GM12874 (cell line): Measurements from ENCODE around the gene DNAH11.
A peak's percentile ranks its signal among the peaks of the same experiment; 100 is the strongest.

Experiments used
- TF ChIP-seq, protein P1 (sequence below): IDR thresholded peaks from 2 replicates; pipeline ENCODE4 v1.5.1; 2011; ENCODE audit warnings: low read depth, mild to moderate bottlenecking, control low read depth, low read length, moderate library complexity; ENCODE audit not compliant: insufficient read depth

The DNAH11 gene

DNA sequence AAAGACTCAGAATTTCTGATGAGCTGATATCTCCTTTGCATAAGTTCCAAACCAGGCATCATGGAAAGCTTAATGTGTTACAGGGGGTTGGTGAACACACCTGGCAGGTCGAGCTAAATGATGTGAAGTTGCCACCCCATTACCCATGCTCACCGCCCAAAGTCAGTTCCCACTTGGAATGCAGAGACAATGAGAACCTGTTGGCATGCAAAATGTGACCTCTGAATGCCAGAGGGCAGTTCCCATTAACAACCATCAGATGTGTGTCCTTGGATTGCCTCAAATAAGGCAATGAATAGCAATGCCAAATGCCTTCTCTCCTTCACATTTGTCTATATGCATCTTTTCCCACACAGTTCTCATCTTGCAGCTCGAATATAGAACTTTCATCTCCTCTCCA is 212.1 kb downstream of the DNAH11 start:
- TF ChIP-seq, protein P1, sequence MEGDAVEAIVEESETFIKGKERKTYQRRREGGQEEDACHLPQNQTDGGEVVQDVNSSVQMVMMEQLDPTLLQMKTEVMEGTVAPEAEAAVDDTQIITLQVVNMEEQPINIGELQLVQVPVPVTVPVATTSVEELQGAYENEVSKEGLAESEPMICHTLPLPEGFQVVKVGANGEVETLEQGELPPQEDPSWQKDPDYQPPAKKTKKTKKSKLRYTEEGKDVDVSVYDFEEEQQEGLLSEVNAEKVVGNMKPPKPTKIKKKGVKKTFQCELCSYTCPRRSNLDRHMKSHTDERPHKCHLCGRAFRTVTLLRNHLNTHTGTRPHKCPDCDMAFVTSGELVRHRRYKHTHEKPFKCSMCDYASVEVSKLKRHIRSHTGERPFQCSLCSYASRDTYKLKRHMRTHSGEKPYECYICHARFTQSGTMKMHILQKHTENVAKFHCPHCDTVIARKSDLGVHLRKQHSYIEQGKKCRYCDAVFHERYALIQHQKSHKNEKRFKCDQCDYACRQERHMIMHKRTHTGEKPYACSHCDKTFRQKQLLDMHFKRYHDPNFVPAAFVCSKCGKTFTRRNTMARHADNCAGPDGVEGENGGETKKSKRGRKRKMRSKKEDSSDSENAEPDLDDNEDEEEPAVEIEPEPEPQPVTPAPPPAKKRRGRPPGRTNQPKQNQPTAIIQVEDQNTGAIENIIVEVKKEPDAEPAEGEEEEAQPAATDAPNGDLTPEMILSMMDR, result no peak

DNA sequence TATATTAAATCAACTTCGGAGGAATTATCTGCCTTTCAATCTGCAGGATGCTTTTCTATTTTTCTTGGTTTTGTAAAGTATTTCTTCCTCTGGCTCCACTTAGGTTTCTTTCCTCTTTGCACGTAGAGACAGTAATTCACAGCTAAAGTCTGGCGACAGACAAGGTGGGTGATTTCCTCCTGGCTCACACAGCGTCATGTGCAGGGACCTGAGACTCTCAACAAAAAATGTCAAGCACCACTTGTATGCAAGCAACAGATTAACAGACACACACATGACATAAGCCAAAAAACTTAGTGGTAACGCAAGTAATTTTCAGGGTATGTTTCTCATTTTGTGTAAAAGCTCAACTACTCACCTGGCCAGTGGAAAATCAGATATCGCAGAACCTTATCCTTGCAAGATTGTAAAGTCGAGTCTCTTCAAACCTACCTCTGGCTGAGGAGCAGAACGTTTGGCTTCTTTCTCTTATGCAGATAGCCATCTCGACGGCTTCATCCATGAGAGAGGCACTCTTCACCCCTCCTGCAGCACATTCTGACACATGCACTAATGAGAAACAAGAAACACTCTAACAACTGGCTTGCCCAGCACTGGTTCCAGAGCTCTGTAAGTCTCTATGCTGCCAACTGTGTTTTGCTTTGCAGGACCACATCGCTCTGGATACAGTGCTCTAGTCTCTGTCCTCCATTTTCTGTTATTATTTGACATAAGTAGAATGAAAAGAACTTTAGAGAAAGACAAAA is 214.9 kb downstream of the DNAH11 start:
- TF ChIP-seq, protein P1, result no peak

DNA sequence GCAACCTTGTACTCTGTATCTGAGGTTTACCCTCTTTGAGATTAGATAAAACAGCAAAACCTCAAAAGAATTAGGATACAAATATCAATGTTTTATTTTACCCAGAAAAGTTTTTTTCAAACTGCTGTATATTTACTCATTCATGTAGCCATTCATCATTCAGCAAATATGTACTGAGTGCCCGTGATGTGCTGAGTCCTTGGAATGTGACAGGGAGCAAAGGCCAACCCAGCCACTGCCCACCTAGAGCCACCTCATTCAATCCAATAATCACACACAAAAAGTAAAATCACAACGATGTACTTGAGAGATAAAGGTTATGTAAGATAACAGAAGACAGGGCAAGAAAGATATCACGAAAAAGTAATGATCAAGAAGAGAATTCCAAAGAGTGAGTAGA is 215.4 kb downstream of the DNAH11 start:
- TF ChIP-seq, protein P1, result no peak

DNA sequence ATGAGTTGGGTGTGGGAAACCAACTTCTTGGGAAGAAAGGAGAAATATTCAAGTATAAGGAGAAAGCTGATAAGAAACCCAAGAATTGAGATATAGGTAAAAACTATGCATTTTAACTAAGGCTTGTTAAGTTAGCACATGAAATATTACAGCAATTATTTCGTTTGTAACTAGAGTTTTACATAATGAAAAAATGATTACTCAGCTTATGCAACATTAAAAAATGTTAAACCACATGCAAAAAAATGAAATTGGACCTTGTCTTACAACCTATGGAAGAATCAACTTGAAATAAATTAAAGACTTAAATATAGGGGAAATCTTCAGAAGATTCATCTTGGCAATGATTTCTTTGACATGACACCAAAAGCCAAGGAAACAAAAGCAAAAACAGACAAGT is 219.6 kb downstream of the DNAH11 start:
- TF ChIP-seq, protein P1, result no peak

DNA sequence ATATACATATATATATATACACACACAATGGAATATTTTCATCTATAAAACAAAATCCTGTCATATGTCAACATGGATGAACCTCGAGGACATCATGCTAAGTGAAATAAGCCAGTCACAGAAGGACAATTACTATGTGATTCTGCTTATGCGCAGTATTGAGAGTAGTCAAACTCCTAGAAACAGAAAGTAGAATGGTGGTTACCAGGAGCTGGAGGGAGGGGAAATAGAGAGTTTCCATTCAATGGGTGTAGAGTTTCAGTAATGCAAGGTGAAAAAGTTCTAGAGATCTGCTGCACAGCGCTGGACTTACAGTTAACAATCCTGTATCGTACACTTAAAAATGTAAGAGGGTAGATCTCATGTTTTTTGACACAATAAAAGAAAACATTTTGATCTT is 221.0 kb downstream of the DNAH11 start:
- TF ChIP-seq, protein P1, result no peak

DNA sequence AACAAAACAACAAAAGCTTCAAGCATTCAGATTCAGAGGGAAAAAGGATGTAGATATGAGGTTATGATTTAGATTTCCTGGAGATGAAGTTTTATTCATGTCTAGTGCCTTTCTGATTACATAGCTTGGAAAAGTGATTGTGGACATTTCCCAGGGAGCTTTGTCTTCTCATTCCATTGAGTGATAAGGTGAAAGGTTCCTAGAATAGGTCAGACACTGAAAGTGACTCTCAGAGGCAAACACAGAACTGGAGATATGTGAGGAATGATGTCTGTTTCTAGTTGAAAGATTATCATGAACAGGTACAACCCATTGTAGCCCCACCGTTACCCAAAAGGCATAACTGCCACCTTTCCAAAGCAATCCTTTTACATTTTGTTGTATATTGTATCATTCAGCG is 223.4 kb downstream of the DNAH11 start:
- TF ChIP-seq, protein P1, result no peak

DNA sequence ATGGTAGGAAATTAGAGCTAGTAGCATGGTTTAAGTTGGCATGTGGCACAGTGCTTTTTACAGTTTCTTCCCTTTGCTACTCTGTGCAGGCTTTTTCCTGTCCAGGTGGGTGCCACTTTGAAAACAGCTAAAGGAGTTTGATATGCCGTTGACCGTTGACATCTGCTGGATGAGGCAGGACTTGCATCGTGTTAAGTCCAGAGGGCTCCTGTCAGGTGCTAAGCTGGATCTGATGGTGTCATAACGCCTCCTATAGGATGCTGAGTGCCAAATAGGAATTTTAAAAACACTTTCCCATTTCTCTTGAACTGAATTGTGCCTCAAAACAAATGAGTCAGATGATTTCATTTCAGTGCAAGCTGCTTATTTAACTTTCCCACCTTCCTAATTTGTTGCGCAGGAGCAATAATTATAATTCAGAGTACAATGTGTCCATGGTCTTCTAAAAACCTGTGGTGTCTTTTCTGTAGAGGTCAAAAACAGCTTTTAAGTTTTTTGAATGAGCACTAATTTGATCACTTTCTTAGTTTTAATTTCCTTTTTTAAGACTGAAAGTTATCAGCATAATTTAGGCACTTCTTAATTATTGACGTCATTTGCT is 224.6 kb downstream of the DNAH11 start:
- TF ChIP-seq, protein P1, result peak; percentile 43
